ENCODE results near the gene CD82. TPM values are rescaled to one million over a fixed set of nuclear protein-coding genes. Genes with fewer than 3 reads are reported as not detected.

CD82 gene
- polyA plus RNA-seq, 1 donor (not counting 4 experiments of a cell fraction or from before 2014, with no cell fraction given): 118 TPM

DNA sequence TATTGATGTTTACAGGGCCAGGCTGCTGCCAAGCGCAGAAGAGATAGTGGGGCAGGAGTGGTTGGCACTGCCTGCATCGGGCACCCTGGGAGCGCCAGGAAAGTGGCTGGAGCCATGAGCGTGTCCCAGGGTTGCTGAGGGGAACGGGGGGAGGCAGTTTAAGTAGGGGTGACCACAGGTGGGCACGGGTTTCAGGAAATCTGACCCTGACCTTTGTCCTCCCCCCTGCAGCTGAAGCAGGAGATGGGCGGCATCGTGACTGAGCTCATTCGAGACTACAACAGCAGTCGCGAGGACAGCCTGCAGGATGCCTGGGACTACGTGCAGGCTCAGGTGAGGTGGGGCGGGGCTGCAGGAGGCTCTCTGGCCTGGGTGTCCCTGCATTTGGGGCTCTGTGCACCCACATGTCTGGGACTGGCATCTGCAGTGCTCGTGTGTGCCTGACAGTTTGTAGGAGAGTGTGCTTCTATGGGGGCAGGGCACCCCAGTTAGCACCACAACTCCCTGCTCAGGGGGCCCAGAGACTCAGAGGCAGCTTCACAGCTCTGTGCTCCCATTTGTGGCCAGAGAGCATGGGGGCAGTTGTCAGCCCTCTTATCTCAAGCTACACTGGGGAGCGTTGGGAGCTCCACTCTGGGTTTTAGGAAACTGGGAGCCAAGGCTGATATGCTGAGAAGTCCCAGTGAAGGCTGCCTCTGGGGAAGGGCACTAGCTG lies 49.7 kb downstream of the CD82 start:
- Histone ChIP-seq H4K20me1 (ENCODE audit: control insufficient read depth, extremely low read depth, insufficient read depth, low read length) (no peaks in the 10 kb centered on the region), H3K4me1 (ENCODE audit: control insufficient read depth, extremely low read depth, insufficient read depth, low read length) (no peaks in the 10 kb centered on the region), H3K9ac (ENCODE audit: control insufficient read depth, extremely low read depth, insufficient read depth, low read length) (no peak overlapping the region), H3K9me1 (ENCODE audit: control insufficient read depth, extremely low read depth, insufficient read depth, low read length) (no peaks in the 10 kb centered on the region), H3K79me2 (ENCODE audit: control insufficient read depth, insufficient read depth, low read length) (no peaks in the 10 kb centered on the region), H3K27me3 (ENCODE audit: control insufficient read depth, extremely low read depth, insufficient read depth, low read length) (no peaks in the 10 kb centered on the region), H3K27ac (ENCODE audit: control insufficient read depth, insufficient read depth, low read length) (no peak overlapping the region), H3K4me3 (ENCODE audit: control insufficient read depth in 2 of 3, extremely low read depth in 1 of 3, insufficient read depth in 2 of 3, low read depth in 1 of 3, low read length in 3 of 3) (no peak overlapping the region), H3K36me3 (ENCODE audit: control insufficient read depth in 2 of 2, extremely low read depth in 1 of 2, insufficient read depth in 2 of 2, low read length in 2 of 2) (peaks cover 26 to 40% of the 10 kb centered on the region in 2 experiments), H3K9me3 (ENCODE audit: control insufficient read depth, low read depth, low read length) (no peaks in the 10 kb centered on the region), H2AFZ (ENCODE audit: control insufficient read depth, low read length) (no peak overlapping the region), H3K4me2 (ENCODE audit: control insufficient read depth, extremely low read depth, insufficient read depth, low read depth, low read length) (no peak overlapping the region)
- DNase-seq (ENCODE audit: low read depth, low spot score): no peak
- dilution Hi-C loops (cut with MboI; ENCODE audit: extremely low pct_ligation_motif_present, low sequenced_read_pairs): no loop called here
- no peak for FAIRE-seq
- TF ChIP-seq EZH2 (IDR thresholded peaks at IDR 0.05; ENCODE audit: low read length): no peak
- TF ChIP-seq, protein P1, sequence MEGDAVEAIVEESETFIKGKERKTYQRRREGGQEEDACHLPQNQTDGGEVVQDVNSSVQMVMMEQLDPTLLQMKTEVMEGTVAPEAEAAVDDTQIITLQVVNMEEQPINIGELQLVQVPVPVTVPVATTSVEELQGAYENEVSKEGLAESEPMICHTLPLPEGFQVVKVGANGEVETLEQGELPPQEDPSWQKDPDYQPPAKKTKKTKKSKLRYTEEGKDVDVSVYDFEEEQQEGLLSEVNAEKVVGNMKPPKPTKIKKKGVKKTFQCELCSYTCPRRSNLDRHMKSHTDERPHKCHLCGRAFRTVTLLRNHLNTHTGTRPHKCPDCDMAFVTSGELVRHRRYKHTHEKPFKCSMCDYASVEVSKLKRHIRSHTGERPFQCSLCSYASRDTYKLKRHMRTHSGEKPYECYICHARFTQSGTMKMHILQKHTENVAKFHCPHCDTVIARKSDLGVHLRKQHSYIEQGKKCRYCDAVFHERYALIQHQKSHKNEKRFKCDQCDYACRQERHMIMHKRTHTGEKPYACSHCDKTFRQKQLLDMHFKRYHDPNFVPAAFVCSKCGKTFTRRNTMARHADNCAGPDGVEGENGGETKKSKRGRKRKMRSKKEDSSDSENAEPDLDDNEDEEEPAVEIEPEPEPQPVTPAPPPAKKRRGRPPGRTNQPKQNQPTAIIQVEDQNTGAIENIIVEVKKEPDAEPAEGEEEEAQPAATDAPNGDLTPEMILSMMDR (optimal IDR thresholded peaks at IDR 0.05 in 1 of 3, IDR thresholded peaks at IDR 0.05 in 1 of 3, conservative IDR thresholded peaks at IDR 0.05 in 1 of 3; ENCODE audit: extremely low read depth in 1 of 3, insufficient read depth in 2 of 3, low read length in 3 of 3): no peak

DNA sequence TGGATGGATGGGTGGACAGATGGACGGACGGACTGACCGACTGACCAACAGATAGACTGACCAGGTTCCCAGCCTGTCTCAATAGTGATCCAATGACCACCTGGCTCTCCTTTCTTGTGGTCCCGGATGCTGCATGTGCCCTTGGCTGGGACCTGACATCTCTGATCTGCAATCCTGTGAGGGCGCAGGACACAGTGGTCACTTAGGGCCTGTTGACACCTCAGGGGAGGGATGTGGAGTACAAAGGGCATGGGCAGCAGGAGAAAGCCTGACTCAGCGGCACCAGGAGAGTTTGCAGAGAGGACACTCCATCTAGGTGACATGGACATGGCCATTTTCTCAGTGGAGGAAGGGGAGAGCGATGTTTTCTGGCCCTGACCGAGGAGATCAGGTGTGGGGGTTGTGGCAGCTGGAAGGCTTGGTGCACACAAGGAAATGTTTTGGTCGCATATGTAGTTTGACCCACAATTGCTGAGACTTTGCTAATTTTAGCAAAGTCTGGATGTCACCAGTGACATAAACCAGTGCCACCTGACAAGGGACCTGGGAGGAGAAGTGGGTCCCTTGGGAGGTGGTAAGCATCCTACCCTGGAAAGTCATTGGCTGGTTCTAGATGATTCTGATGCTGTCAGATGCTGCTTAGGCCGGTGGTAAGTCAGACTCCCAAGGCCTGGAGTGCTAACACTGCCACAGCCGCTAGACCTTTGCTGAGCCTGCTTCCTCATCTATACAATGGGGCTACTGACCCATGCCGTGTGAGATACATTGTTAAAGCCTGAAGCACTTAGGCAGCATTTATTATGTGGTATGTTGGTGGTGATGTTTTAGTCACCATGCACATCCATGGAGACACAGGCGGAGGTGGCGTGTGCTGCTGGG lies 50.7 kb downstream of the CD82 start:
- FAIRE-seq: no peak

More for the DNA sequence above, 50.7 kb downstream of the CD82 start:
- Histone ChIP-seq H3K27ac (ENCODE audit: control insufficient read depth, insufficient read depth, low read length) (no peak overlapping the region), H3K27me3 (ENCODE audit: control insufficient read depth, extremely low read depth, insufficient read depth, low read length) (no peaks in the 10 kb centered on the region), H3K4me2 (ENCODE audit: control insufficient read depth, extremely low read depth, insufficient read depth, low read depth, low read length) (no peak overlapping the region), H2AFZ (ENCODE audit: control insufficient read depth, low read length) (no peak overlapping the region), H3K79me2 (ENCODE audit: control insufficient read depth, insufficient read depth, low read length) (no peaks in the 10 kb centered on the region), H3K4me3 (ENCODE audit: control insufficient read depth in 2 of 3, extremely low read depth in 1 of 3, insufficient read depth in 2 of 3, low read depth in 1 of 3, low read length in 3 of 3) (no peak overlapping the region), H3K4me1 (ENCODE audit: control insufficient read depth, extremely low read depth, insufficient read depth, low read length) (no peaks in the 10 kb centered on the region), H4K20me1 (ENCODE audit: control insufficient read depth, extremely low read depth, insufficient read depth, low read length) (no peaks in the 10 kb centered on the region), H3K9me1 (ENCODE audit: control insufficient read depth, extremely low read depth, insufficient read depth, low read length) (no peaks in the 10 kb centered on the region), H3K9me3 (ENCODE audit: control insufficient read depth, low read depth, low read length) (no peaks in the 10 kb centered on the region), H3K36me3 (ENCODE audit: control insufficient read depth in 2 of 2, extremely low read depth in 1 of 2, insufficient read depth in 2 of 2, low read length in 2 of 2) (peaks cover 29 to 36% of the 10 kb centered on the region in 2 experiments), H3K9ac (ENCODE audit: control insufficient read depth, extremely low read depth, insufficient read depth, low read length) (no peak overlapping the region)
- no peak for TF ChIP-seq EZH2 (IDR thresholded peaks at IDR 0.05; ENCODE audit: low read length)
- TF ChIP-seq, protein P1 (optimal IDR thresholded peaks at IDR 0.05 in 1 of 3, IDR thresholded peaks at IDR 0.05 in 1 of 3, conservative IDR thresholded peaks at IDR 0.05 in 1 of 3; ENCODE audit: extremely low read depth in 1 of 3, insufficient read depth in 2 of 3, low read length in 3 of 3): no peak
- no peak for DNase-seq (ENCODE audit: low read depth, low spot score)
- dilution Hi-C loops (cut with MboI; ENCODE audit: extremely low pct_ligation_motif_present, low sequenced_read_pairs): no loop called here
